HEK293 (cell line): Measurements from ENCODE around the gene ORM2.

Experiments
- BCL11B ChIP-seq: fragments of 450-650 bp; formaldehyde crosslinking; IDR thresholded peaks from 2 replicates; pipeline ENCODE4 v1.5.1; 2016; ENCODE audit warnings: low read depth, missing biosample characterization, missing genetic modification characterization
- CTCF ChIP-seq: fragments of 450-650 bp; formaldehyde crosslinking; IDR thresholded peaks from 2 replicates; pipeline ENCODE4 v1.5.1; 2016; ENCODE audit warnings: missing biosample characterization, missing genetic modification characterization
- KLF1 ChIP-seq: fragments of 450-650 bp; formaldehyde crosslinking; IDR thresholded peaks from 2 replicates; pipeline ENCODE4 v1.5.1; 2016; ENCODE audit warnings: missing biosample characterization, missing genetic modification characterization
- KLF8 ChIP-seq: fragments of 450-650 bp; formaldehyde crosslinking; IDR thresholded peaks from 2 replicates; pipeline ENCODE4 v1.5.1; 2016; ENCODE audit warnings: missing biosample characterization, missing genetic modification characterization
- PRDM2 ChIP-seq: fragments of 450-650 bp; formaldehyde crosslinking; IDR thresholded peaks from 2 replicates; pipeline ENCODE4 v1.5.1; 2016; ENCODE audit warnings: missing biosample characterization, missing genetic modification characterization, borderline replicate concordance
- ZBTB44 ChIP-seq: fragments of 450-650 bp; IDR thresholded peaks from 2 replicates; pipeline ENCODE4 v1.5.1; 2018; ENCODE audit warnings: missing biosample characterization, mild to moderate bottlenecking, missing genetic modification characterization
- ZBTB8A ChIP-seq: fragments of 450-650 bp; formaldehyde crosslinking; IDR thresholded peaks from 2 replicates; pipeline ENCODE4 v1.5.1; 2016; ENCODE audit warnings: missing biosample characterization, missing genetic modification characterization
- ZNF138 ChIP-seq: fragments of 450-650 bp; formaldehyde crosslinking; IDR thresholded peaks from 2 replicates; pipeline ENCODE4 v1.5.1; 2016; ENCODE audit warnings: missing biosample characterization, missing genetic modification characterization, borderline replicate concordance
- ZNF146 ChIP-seq: fragments of 450-650 bp; formaldehyde crosslinking; IDR thresholded peaks from 2 replicates; pipeline ENCODE4 v1.5.1; 2016; ENCODE audit warnings: missing biosample characterization, missing genetic modification characterization
- ZNF211 ChIP-seq: fragments of 450-650 bp; formaldehyde crosslinking; IDR thresholded peaks from 2 replicates; pipeline ENCODE4 v1.5.1; 2016; ENCODE audit warnings: low read depth, missing biosample characterization, missing genetic modification characterization
- ZNF223 ChIP-seq: fragments of 450-650 bp; formaldehyde crosslinking; IDR thresholded peaks from 2 replicates; pipeline ENCODE4 v1.5.1; 2016; ENCODE audit warnings: missing biosample characterization, missing genetic modification characterization
- ZNF558 ChIP-seq: fragments of 450-650 bp; formaldehyde crosslinking; IDR thresholded peaks from 2 replicates; pipeline ENCODE4 v1.5.1; 2016; ENCODE audit warnings: missing biosample characterization, missing genetic modification characterization
- ZNF692 ChIP-seq: fragments of 450-650 bp; formaldehyde crosslinking; IDR thresholded peaks from 2 replicates; pipeline ENCODE4 v1.5.1; 2016; ENCODE audit warnings: missing biosample characterization, missing genetic modification characterization
- ZNF791 ChIP-seq: fragments of 450-650 bp; formaldehyde crosslinking; IDR thresholded peaks from 2 replicates; pipeline ENCODE4 v1.5.1; 2016; ENCODE audit warnings: missing biosample characterization, missing genetic modification characterization
- ZSCAN18 ChIP-seq: fragments of 450-650 bp; formaldehyde crosslinking; IDR thresholded peaks from 2 replicates; pipeline ENCODE4 v1.5.1; 2016; ENCODE audit warnings: missing biosample characterization, missing genetic modification characterization
- TF ChIP-seq, protein P1 (sequence below): fragments of 450-650 bp; formaldehyde crosslinking; IDR thresholded peaks from 2 replicates; pipeline ENCODE4 v1.5.1; 2016; ENCODE audit warnings: missing biosample characterization, missing genetic modification characterization

Gene ORM2

GRCh38 chr9:114317665-114318357, 11.9 kb upstream of the ORM2 start (continued):
- TF ChIP-seq CTCF (no peak), PRDM2 (tag by site-specific recombination) (no peak), ZNF211 (tag by site-specific recombination) (no peak), ZNF138 (no peak), ZNF558 (peak; percentile 59; the same call in 1 of the 2 replicates), ZBTB8A (tag by site-specific recombination) (no peak), KLF1 (tag by site-specific recombination) (no peak), BCL11B (tag by site-specific recombination) (no peak), ZNF146 (no peak), KLF8 (tag by site-specific recombination) (no peak), ZNF223 (no peak), ZNF791 (tag by site-specific recombination) (no peak), ZSCAN18 (0 out of 2 replicates have a peak, but pooled peaks have one; percentile 48), ZBTB44 (peak; percentile 83), ZNF692 (tag by site-specific recombination) (peak; percentile 86)
- TF ChIP-seq, protein P1, sequence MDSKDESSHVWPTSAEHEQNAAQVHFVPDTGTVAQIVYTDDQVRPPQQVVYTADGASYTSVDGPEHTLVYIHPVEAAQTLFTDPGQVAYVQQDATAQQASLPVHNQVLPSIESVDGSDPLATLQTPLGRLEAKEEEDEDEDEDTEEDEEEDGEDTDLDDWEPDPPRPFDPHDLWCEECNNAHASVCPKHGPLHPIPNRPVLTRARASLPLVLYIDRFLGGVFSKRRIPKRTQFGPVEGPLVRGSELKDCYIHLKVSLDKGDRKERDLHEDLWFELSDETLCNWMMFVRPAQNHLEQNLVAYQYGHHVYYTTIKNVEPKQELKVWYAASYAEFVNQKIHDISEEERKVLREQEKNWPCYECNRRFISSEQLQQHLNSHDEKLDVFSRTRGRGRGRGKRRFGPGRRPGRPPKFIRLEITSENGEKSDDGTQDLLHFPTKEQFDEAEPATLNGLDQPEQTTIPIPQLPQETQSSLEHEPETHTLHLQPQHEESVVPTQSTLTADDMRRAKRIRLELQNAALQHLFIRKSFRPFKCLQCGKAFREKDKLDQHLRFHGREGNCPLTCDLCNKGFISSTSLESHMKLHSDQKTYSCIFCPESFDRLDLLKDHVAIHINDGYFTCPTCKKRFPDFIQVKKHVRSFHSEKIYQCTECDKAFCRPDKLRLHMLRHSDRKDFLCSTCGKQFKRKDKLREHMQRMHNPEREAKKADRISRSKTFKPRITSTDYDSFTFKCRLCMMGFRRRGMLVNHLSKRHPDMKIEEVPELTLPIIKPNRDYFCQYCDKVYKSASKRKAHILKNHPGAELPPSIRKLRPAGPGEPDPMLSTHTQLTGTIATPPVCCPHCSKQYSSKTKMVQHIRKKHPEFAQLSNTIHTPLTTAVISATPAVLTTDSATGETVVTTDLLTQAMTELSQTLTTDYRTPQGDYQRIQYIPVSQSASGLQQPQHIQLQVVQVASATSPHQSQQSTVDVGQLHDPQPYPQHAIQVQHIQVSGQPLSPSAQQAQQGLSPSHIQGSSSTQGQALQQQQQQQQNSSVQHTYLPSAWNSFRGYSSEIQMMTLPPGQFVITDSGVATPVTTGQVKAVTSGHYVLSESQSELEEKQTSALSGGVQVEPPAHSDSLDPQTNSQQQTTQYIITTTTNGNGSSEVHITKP (tag by site-specific recombination): peak; percentile 90
